ENCODE measurements around the gene FCN2. TPM values are rescaled to one million over a fixed set of nuclear protein-coding genes. Genes with fewer than 3 reads are reported as not detected.

FCN2 gene
- total RNA-seq, 1 experiment from 2014 or later: not detected

DNA sequence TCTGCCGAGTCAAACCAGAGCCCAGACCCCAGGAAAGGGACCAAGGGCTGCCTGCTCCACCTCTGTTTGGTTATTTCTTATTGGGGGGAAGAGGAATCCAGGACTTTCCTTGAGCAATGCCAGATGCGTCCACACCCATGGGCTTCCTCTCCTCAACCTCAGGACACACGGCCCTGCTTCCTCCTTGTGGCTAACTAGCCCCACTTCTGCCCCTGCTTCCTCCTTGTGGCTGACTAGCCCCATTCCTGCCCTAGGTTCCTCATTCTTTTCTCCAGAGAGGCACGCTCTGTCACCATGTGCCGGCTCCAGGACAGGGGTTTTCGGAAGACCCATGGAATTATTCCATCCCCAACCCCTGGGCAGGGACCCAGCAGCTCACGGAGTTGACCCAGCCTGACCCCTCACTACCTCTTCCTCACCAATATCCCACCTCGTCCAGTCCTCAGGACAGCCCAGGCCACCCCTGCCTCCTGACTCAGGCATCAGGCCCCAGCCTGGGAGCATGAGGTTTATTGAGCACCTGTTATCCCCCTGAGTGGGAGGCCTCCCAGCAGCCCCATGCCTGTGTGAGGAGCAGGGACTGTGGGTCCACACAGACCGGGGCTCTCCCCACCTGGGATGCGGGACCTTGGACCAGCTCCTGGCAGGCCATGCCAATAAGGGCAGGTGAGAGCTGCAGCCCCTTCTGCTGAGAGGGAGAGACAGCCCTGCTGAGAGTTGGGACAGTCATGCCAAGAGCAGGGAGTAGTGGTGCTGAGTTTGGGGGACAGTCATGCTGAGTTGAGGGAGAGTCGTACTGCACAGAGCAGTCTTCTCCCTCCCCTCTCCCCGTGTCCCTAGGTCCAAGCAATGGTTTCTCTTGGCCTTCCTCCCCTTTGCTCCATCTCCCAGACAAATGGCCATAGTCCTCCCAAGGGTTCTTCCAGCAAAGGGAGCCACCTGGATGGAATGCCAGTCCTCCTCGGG is 48.9 kb downstream of the FCN2 start:
- no peak for DNase-seq (ENCODE audit: low read depth)

DNA sequence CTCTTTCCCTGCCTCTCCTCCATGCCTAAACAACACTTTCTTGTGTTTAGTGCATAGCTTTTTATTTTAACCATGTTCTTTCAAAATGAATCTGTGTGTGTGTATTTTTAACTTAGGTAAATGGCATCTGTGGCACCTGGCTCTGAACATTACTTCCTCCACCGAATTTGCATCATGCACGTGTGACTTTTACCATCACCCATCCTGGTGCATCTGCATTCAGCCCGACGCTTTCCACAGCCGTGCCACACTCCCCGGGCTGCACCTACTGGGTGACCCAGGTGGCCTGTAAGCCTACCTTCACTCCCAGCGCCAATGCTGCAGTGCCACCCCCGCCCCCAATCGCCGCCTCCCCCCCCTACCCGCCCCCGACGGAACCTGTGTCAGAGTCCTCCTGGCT is 49.8 kb downstream of the FCN2 start:
- no peak for DNase-seq (ENCODE audit: low read depth)

DNA sequence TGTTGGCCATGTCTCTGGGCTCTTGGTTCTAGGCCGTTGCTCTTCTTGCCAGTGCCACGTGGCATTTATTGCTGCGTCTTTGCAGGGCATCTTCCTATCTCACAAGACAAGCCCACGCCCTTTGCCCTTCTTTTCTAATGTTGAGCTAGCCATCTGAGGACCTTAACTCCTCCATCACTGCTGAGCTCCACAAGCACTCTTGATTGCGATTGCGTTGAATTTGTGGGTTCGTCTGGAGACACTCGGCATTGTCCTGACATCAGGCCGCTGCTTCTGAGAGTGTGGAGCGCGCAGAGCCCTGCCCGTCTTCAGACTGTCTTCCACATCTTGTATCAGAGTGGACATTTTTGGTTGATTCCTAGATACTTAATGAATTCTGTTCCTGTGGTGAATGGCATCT is 51.6 kb downstream of the FCN2 start:
- no peak for DNase-seq (ENCODE audit: low read depth)

DNA sequence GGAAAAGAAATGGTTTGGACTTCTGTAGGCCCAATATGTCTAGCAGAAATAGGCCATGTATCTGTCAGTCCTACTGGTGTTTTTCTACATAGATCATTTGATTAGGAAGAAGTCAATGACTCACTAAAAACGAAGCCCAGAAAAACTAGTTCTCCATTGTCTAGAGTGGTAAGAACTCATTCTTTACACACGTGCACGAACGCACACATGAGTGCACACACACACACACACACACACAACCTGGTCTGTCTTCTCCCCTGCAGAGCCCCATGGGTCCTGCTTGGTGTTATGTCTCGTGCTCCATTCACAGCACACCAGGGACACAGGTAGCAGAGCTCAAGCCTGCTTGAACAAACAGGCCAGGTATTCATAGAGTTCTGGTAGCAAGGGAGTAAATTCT is 52.0 kb downstream of the FCN2 start:
- DNase-seq (ENCODE audit: low read depth): no peak

DNA sequence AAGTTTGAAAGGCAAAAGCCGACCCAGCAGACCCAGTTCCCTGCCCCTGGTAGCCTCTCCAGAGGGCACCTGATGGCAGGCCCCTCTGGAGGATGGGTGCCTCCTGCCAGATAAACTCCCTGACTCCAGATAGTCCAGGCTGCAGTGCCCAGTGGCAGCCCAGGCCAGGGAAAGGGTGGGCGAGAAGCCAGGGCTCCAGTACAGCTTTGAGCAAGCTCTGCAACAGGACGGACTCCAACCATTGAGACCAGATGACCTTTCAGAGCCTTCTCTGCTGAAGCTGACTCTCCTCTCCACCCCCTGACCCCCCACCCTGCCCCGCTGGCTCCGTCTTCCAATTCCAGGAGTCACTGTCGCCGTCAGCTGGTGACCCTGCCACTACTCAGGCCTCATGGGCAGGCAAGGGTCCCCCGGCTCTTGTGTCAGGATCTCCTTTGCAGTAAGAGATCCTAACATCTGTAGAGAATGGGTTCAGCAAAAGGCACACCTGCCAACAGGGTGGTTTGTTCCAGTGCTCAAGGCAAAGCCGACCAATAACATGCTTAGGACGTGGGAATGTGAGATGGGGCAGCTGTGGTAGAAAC is 52.6 kb downstream of the FCN2 start:
- no peak for DNase-seq (ENCODE audit: low read depth)

DNA sequence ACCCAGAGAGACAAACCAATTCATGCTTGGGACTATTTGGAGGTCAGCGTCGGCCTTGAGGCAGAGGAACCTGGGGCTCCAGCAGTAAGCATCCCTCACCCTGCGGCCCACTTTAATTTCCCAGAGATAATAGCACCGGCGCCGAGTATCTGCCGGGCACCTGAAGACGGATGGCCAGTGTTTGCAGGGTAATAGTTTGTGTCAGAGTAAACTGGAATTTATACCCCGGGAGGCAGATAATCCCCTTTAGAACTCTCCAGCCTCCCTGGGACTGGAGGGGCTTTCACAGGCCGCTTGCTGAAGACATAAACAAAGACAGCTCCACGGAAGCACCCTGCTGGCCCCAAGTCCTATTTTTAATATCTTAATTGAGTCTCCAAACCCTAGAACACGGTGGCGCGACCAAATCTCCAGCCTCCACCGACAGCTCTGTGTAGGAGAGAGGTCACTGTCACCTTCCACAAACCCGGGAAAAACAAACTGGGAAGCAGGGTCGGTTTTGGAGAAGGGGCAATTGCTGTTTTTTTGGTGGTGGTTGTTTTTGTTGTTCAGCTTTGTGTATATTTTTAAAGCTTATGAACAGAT is 54.5 kb downstream of the FCN2 start:
- DNase-seq (ENCODE audit: low read depth): no peak

DNA sequence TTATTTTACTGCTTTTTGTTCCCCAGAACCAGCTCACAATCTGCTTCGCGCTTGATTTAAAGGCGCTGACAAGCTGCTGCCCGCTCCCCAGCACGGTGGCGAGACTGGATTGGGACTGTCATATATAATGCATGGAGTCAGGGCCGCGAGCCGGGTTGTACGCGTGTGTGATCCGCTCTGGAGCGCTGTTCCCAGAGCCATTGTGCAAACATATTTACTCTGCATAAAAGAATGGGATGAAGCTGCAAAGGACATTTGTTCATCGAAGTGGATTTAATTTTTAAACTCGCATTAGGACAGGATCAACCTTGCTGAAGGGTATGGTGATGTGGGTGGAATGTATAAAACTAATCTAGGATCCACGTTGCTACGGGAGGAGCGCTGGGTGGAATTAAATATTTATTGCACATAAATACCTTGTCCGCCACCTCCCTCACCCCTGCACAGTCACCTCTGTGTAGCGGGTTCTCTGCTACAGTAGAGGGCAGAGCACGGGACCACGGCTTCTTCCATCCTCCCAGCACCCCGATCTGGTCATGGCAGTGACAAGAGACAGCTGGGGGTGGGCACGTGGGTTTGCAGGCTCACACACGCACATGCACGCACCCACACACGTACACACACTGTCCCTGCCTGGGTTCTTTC is 55.2 kb downstream of the FCN2 start:
- no peak for DNase-seq (ENCODE audit: low read depth)

DNA sequence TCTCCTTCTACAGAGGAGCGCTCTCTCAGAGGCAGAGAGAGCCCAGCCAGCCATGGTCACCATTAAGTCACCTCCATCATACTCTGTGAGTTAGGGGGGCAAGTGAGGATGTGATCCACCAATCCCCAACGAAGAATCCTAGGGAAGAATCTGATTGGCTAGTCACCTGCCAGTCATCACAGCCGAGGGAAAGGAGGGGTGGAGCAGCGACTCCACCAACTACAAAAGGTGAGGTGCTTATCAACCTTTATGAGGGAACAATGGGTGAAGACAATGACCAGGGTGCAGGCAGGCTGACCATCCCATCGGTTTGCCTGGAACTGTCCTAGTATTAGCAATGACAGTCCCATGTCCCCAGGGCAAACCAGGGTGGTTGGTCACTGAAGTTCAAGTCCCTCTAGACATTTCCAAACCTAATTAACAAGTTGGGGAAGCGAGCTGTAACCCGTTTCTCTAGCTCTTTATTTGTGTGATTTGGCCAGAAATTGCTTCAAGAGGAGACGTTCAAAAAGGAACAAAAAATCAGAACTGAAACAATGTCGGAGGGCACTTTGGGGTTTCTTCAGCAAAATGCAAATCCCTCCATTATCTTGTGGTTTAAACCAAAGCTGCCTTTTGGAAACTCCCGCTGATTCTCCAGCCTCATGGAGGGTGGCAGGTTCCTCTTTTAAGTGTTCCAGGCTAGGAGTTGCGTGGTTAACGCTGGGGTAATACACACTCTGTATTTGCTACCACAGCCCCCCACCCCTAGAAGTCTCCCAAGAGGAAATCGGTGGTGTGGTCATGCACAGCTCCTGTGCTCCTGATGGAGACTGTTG is 55.9 kb downstream of the FCN2 start:
- no peak for DNase-seq (ENCODE audit: low read depth)

Other genes starting within 250 kb of the FCN2 start
- gene COL5A1, start 239.0 kb upstream of the FCN2 start, total RNA-seq (2014; rRNA removed; shearing (Covaris generic)): 138 and 179 TPM in 2 replicates
- not detected in 2 replicates for gene FCN1, start 37.1 kb downstream of the FCN2 start, total RNA-seq (2014; rRNA removed; shearing (Covaris generic))
- gene OLFM1, start 206.9 kb downstream of the FCN2 start, total RNA-seq (2014; rRNA removed; shearing (Covaris generic)): 0.12 and 0.29 TPM in 2 replicates

Measured in RPMI7951 (cell line).